Measurements from ENCODE around the gene TSPAN14. TPM values are rescaled to one million over a fixed set of nuclear protein-coding genes. Genes with fewer than 3 reads are reported as not detected.

TSPAN14 gene
- total RNA-seq, 1 donor from 2014 or later = 181 TPM

- intact Hi-C loops (cut with micrococcal nuclease) = no loop called here
Measured at GRCh38 chr10:80569131-80569895, 115.2 kb downstream of the TSPAN14 start.

- intact Hi-C loops (cut with micrococcal nuclease) = no loop called here
Measured at GRCh38 chr10:80571352-80571751, 117.2 kb downstream of the TSPAN14 start.

GRCh38 chr10:80579181-80579763 lies 125.2 kb downstream of the TSPAN14 start:
- intact Hi-C loops (cut with micrococcal nuclease) = no loop called here

- intact Hi-C loops (cut with micrococcal nuclease) = no loop called here
Measured at GRCh38 chr10:80579849-80580637, 125.9 kb downstream of the TSPAN14 start.

GRCh38 chr10:80580638-80581468 lies 126.7 kb downstream of the TSPAN14 start:
- intact Hi-C loops (cut with micrococcal nuclease) = no loop called here

- intact Hi-C loops (cut with micrococcal nuclease) = no loop called here
Measured at GRCh38 chr10:80581469-80581835, 127.3 kb downstream of the TSPAN14 start.

- intact Hi-C loops (cut with micrococcal nuclease) = no loop called here
Measured at GRCh38 chr10:80582286-80582960, 128.3 kb downstream of the TSPAN14 start.

Other genes with a start within 250 kb of the TSPAN14 start
- 237 and 259 TPM in 2 replicates for gene ANXA11, start 248.8 kb upstream of the TSPAN14 start, total RNA-seq
- not detected in 2 replicates for gene MAT1A, start 164.7 kb upstream of the TSPAN14 start, total RNA-seq
- gene DYDC1, start 97.6 kb upstream of the TSPAN14 start, total RNA-seq = not detected in 2 replicates
- not detected in 2 replicates for gene DYDC2, start 97.5 kb upstream of the TSPAN14 start, total RNA-seq
- 8.2 and 9.6 TPM in 2 replicates for gene PRXL2A, start 45.8 kb upstream of the TSPAN14 start, total RNA-seq
- gene SH2D4B, start 83.6 kb downstream of the TSPAN14 start, total RNA-seq = 0.10 and 0.17 TPM in 2 replicates

Data from T-helper 1 cell treated with Interleukin-12 subunit alpha and Interleukin-12 subunit beta and Interleukin-4 antibody, amounts not matched to agents 30 ng/mL and 1 ng/mL, for 36 hours (primary cell).